DMS153 (cell line): ENCODE results near the gene SYPL1.

ENCODE experiments used
- DNase-seq: peaks from one replicate; lab custom pipeline; 2025; lab: John Stamatoyannopoulos, UW

The SYPL1 gene

GRCh38 chr7:106050002-106050745 is 61.9 kb downstream of the SYPL1 start:
- DNase-seq: no peak

- DNase-seq: no peak
Observed at GRCh38 chr7:106049139-106049752, 62.9 kb downstream of the SYPL1 start.

GRCh38 chr7:106048706-106049020 is 63.4 kb downstream of the SYPL1 start:
- no peak for DNase-seq

GRCh38 chr7:106047818-106048705 is 64.0 kb downstream of the SYPL1 start:
- no peak for DNase-seq

GRCh38 chr7:106047184-106047583 is 64.9 kb downstream of the SYPL1 start:
- DNase-seq: no peak

GRCh38 chr7:106045586-106045985 is 66.5 kb downstream of the SYPL1 start:
- no peak for DNase-seq

GRCh38 chr7:106045139-106045538 is 67.0 kb downstream of the SYPL1 start:
- DNase-seq: no peak

GRCh38 chr7:106042196-106042611 is 69.9 kb downstream of the SYPL1 start:
- DNase-seq: no peak

- peak; percentile 30 for DNase-seq
Observed at GRCh38 chr7:106041140-106041717, 70.9 kb downstream of the SYPL1 start.
